ENCODE data around the gene ZCCHC3.

DNA sequence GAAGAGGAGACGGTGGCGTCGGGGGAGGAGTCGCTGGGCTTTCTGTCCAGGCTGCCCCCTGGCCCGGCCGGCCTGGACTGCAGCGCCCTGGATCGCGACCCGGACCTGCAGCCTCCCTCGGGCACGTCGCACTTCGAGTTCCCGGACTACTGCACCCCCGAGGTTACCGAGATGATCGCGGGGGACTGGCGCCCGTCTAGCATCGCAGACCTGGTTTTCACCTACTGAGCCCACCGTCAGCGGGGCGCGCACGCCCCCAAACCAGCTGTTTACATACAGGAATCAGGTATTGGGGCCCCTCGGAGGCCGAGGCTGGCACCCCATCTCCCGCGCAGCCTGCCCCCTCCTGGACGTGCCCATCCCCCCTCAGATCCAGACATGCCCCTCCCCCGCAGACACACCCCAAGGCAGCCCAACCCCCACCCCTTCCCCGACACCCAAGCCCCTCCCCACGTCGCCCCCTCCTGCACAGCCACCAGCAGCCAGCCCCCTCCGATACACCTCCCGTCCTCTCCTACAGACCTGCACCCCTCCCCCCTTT is 29.3 kb downstream of the ZCCHC3 start:
- TF ChIP-seq RARB (CRISPR knock-in tag; IDR thresholded peaks at IDR 0.05) (no peak), REST (IDR thresholded peaks at IDR 0.05) (no peak), CTCF (IDR thresholded peaks at IDR 0.05) (no peak), ZC3H11A (IDR thresholded peaks at IDR 0.05) (no peak), RFX5 (IDR thresholded peaks at IDR 0.05) (no peak), TP53 (CRISPR knock-in tag; IDR thresholded peaks at IDR 0.05) (no peak)
